ENCODE data around the gene BBS4.

Gene BBS4

DNA sequence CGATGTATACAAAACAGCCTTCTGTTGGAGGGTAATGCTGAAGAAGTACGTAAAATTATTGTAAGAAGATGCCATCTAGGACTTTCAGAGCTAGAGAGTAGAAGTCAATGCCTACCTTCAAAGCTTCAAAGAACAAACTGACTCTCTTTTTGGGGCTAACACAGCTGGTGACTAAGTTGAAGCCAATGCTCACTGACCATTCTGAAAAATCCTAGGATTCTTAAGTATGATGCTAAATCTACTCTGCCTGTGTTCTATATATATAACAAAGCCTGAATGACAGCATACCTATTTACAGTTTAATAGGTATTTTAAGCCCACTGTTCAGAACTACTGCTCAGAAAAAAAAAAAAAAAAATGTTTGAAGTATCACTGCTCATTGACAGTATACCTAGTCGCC, 78.6 kb downstream of the BBS4 start:
- H3K27ac ChIP-seq, result no peak overlapping the region
- TF ChIP-seq, protein P1, sequence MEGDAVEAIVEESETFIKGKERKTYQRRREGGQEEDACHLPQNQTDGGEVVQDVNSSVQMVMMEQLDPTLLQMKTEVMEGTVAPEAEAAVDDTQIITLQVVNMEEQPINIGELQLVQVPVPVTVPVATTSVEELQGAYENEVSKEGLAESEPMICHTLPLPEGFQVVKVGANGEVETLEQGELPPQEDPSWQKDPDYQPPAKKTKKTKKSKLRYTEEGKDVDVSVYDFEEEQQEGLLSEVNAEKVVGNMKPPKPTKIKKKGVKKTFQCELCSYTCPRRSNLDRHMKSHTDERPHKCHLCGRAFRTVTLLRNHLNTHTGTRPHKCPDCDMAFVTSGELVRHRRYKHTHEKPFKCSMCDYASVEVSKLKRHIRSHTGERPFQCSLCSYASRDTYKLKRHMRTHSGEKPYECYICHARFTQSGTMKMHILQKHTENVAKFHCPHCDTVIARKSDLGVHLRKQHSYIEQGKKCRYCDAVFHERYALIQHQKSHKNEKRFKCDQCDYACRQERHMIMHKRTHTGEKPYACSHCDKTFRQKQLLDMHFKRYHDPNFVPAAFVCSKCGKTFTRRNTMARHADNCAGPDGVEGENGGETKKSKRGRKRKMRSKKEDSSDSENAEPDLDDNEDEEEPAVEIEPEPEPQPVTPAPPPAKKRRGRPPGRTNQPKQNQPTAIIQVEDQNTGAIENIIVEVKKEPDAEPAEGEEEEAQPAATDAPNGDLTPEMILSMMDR (IDR thresholded peaks at IDR 0.05), result no peak
- no peak for TF ChIP-seq ZFX (IDR thresholded peaks at IDR 0.05; ENCODE audit: borderline replicate concordance)

DNA sequence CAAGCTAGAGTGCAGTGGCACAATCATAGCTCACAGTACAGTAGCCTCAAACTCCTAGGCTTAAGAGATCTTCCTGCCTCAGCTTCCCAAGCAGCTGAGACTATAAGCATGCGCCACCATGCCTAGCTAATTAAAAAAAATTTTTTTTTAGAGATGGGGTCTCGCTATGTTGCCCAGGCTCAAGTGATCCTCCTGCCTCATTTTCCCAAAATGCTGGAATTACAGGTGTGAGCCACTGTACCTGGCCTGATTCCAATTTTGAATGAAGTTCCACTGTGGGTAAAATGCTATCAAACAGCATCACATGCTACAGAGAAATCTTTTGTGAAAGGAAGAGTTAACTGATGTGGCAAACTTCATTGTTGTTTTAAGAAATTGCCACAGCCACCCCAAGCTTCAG, 80.0 kb downstream of the BBS4 start:
- H3K27ac ChIP-seq, result no peak overlapping the region

DNA sequence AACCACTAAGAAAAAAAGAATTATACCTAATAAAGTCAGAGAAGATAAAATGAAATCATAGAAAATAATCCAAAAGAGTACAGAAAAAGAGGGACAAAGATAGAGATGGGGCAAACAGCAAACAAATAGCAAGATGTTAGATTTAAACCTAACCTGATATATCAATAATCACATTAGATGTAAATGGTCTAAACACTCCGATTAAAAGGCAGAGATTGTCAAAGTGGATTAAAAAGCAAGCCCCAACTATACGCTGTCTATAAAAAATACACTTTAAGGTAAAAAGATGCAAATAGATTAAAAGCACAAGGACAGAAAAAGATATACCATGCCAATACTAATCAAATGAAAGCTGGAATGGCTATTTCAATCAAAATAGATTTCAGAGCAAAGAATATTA, 80.8 kb downstream of the BBS4 start:
- H3K27ac ChIP-seq, result no peak overlapping the region
- TF ChIP-seq ZFX (IDR thresholded peaks at IDR 0.05; ENCODE audit: borderline replicate concordance), result no peak
- TF ChIP-seq, protein P1 (IDR thresholded peaks at IDR 0.05), result no peak

More for the DNA sequence above, 80.0 kb downstream of the BBS4 start:
- TF ChIP-seq, protein P1 (IDR thresholded peaks at IDR 0.05), result no peak
- no peak for TF ChIP-seq ZFX (IDR thresholded peaks at IDR 0.05; ENCODE audit: borderline replicate concordance)

DNA sequence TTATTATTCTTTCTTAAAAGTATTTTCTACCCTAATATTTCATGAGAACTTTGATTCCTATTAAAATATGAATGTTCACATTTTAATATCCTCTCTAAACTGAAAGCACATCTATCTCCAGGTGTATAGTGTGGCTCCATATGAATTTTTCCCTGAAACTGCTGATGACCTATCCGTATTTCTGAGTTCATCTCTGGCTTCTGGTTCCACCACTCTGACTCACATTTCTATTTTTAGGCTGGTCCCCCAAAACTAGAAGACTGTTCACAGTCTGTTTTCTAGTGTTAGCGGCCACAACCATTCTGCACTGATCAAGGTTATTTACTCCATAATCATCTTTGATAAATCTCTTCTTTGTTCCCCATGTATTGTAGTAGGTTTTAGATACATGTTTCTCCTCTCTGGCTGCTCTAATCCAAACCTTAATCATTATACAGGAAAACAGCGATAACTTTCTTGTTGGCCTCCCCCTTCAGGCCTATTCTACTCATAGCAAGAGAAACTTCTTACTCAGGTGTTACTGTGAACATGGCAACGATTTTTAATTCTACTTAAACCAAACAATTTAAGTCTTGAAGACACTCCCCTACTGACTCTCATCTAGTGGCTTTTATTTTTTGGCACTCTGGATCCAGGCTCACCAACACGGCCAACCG, 84.8 kb downstream of the BBS4 start:
- H3K27ac ChIP-seq, result no peak overlapping the region
- TF ChIP-seq, protein P1 (IDR thresholded peaks at IDR 0.05), result no peak; the same call in 1 of the 2 replicates
- no peak for TF ChIP-seq ZFX (IDR thresholded peaks at IDR 0.05; ENCODE audit: borderline replicate concordance)

DNA sequence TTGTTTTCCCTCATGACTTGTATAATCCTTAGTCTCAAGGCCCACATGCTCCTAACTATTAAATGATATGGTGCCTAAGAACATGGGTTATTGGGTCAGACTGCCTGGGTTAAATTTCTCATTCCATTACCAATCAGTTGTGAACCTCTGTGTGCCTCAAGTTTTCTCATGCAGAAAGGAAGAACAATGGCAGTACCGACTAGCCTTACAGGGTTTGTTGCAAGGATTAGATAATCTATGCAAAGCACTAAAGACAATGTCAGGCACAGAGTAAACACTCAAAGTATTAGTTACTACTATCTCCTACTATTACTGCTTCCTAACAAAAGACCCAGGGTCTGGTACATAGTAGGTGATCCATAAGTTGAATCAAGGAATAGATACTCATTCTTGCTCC, 85.3 kb downstream of the BBS4 start:
- TF ChIP-seq, protein P1 (IDR thresholded peaks at IDR 0.05), result no peak; the same call in 1 of the 2 replicates
- TF ChIP-seq ZFX (IDR thresholded peaks at IDR 0.05; ENCODE audit: borderline replicate concordance), result no peak
- H3K27ac ChIP-seq, result no peak overlapping the region

DNA sequence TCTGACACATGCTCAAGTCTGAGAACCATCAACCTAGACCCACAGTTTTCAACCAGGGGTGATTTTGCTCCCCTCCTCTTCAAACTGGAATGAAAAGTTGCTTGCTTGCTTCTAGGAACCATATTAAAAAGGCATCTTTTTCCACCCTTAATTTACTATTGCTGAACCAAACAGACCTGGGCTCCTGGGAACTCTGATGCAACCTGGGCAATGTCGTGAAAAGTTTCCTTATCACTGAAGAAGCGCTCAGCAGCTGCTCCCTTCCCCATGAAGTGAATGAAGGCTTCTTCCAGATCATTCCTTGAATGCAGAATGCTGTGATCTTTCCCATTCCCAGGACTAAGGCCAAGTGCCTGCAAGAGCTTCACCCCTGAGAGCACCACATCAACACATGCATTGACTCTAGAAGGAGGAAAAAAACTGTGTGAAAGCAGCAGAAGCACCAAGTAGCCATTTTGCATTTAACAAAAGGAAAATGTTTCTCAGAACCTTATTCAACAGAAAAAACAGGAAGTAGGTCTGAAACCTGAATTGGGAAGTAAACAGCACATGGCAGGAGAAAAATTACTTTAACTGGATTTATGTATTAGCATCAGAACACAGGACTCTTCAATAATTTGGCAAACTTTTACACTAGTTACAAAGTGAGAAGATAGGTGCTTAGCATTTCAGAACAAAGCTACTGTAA, 88.8 kb downstream of the BBS4 start:
- no peak overlapping the region for H3K27ac ChIP-seq
- TF ChIP-seq ZFX (IDR thresholded peaks at IDR 0.05; ENCODE audit: borderline replicate concordance), result no peak

DNA sequence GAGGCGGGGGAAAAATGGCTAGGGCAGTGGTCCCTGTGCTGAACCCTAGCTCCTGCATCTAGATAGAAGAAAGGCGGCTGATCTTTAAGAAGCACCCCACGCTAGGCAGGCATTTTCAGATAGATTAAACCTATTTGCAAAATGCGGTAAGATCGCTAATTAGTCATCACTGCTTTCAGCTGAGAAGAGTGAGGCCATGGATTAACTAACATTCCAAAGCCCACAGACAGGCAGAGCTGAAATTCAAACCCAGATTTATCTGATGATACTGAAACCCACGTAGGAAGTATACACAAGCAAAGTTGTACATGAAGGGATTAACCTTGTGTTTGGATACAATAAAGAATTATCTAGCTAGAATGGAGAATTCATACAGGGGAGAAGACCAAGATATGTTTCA, 92.8 kb downstream of the BBS4 start:
- no peak for TF ChIP-seq ZFX (IDR thresholded peaks at IDR 0.05; ENCODE audit: borderline replicate concordance)
- TF ChIP-seq, protein P1 (IDR thresholded peaks at IDR 0.05), result no peak
- H3K27ac ChIP-seq, result no peak overlapping the region

All from 22Rv1 (cell line).